Esophagus (tissue), 2 donors: ENCODE data around the gene ANP32D. TPM values are rescaled to one million over a fixed set of nuclear protein-coding genes. Genes with fewer than 3 reads are reported as not detected.
"Not testable (repeated sequence)": the region's sequence is repeated elsewhere in the genome, so short reads cannot be mapped to it uniquely, and the experiment has no call there.

ENCODE experiments used
- H3K27ac ChIP-seq, 2 donors: one replicate each; pipeline ENCODE4 v1.5.1; 2013; ENCODE audit warnings: low read depth in 2 of 2, mild to moderate bottlenecking in 2 of 2, inconsistent platforms in 1 of 2, low read length in 1 of 2, moderate library complexity in 1 of 2
- H3K27me3 ChIP-seq, 2 donors: one replicate each; pipeline ENCODE4 v1.6.1; 2013; ENCODE audit warnings: low read length in 2 of 2, control low read depth in 1 of 2, mild to moderate bottlenecking in 1 of 2; ENCODE audit not compliant: insufficient read depth in 2 of 2, control insufficient read depth in 1 of 2
- H3K36me3 ChIP-seq, 2 donors: one replicate each; pipeline ENCODE4 v1.6.1; 2013; ENCODE audit warnings: low read length in 1 of 2; ENCODE audit not compliant: control insufficient read depth in 2 of 2, insufficient read depth in 2 of 2
- H3K4me1 ChIP-seq, 2 donors: one replicate each; pipeline ENCODE4 v1.6.1; 2013; ENCODE audit warnings: low read length in 1 of 2; ENCODE audit not compliant: control insufficient read depth in 2 of 2, insufficient read depth in 2 of 2
- H3K4me3 ChIP-seq, 2 donors: one replicate each; pipeline ENCODE4 v1.5.1; 2013; ENCODE audit warnings: low read length in 2 of 2, mild to moderate bottlenecking in 2 of 2, low read depth in 1 of 2, moderate library complexity in 1 of 2
- H3K9me3 ChIP-seq, 2 donors: one replicate each; pipeline ENCODE4 v1.6.1; 2013; ENCODE audit warnings: mild to moderate bottlenecking in 2 of 2, low read depth in 1 of 2, low read length in 1 of 2, moderate library complexity in 1 of 2; ENCODE audit not compliant: control insufficient read depth in 2 of 2, insufficient read depth in 1 of 2
- WGBS, 2 donors: extraction: QIAGEN DNeasy Blood & Tissue Kit; methylation state at CpG; one replicate each; pipeline ENCODE4 v1.1.7; 2013; 5-methylcytosine and 5-hydroxymethylcytosine counted together
- polyA plus RNA-seq, 2 donors: library from polyadenylated mRNA; stranded (reverse); fragments of 200-250 nt; gene quantifications; one replicate each; pipeline ENCODE4 v1.2.3, GENCODE V29; 2013
- donor health status: healthy with polysubstance abuse.
- donor health status: Bipolar disorder and iron deficiency.

Gene ANP32D
- polyA plus RNA-seq, 2 donors: not detected

- Histone ChIP-seq H3K9me3 (no peaks in the 10 kb centered on the region), H3K4me3 (no peak overlapping the region), H3K27me3 (no peaks in the 10 kb centered on the region), H3K36me3 (no peaks in the 10 kb centered on the region), H3K27ac (peak overlapping the region; percentile 64 to 76), H3K4me1 (no peaks in the 10 kb centered on the region)
- 43 to 44% methylated on average over 5 of the region's 5 CpGs for WGBS, 2 donors
Measured at GRCh38 chr12:48486679-48487078, 14.3 kb downstream of the ANP32D start.

DNA sequence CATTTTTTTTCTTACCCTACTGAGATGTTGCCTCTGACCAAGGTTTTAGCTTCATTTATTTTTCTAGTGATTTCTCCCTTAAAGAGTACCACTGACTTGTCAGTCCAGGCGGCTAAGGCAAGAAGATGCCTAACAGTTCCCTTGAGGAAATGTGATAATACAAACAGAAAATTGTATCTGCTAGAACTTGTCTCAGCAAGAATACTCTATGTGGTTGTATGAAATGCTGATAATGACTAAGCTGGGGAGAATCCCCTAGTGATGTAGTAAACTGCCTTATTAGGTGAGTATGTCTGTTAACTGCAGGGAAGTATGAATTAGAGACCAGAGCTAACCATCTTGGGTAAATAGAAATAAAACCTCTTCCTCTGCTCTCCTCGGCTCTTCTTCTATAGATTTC is 16.7 kb downstream of the ANP32D start:
- 45 to 52% methylated on average over 2 of the region's 2 CpGs for WGBS, 2 donors
- no peaks in the 10 kb centered on the region for H3K27me3 ChIP-seq
- H3K4me1 ChIP-seq: no peaks in the 10 kb centered on the region
- no peak overlapping the region for H3K4me3 ChIP-seq
- no peaks in the 10 kb centered on the region for H3K9me3 ChIP-seq
- no peaks in the 10 kb centered on the region for H3K36me3 ChIP-seq
- peak overlapping the region; percentile 52 to 69 for H3K27ac ChIP-seq

DNA sequence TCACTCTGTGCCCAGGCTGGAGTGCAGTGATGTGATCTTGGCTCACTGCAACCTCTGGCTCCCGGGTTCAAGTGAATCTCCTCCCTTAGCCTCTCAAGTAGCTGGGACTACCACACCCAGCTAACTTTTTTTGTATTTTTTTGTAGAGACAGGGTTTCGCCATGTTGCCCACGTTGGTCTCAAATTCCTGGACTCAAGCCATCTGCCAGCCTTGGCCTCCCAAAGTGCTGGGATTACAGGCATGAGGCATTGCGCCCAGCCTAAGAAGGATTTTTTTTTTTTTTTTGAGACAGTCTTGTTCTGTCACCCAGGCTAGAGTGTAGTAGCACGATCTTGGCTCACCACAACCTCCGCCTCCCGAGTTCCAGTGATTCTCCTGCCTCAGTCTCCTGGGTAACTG is 17.1 kb downstream of the ANP32D start:
- H3K4me1 ChIP-seq: not testable (repeated sequence)
- H3K27ac ChIP-seq: peak overlapping the region; percentile 52 to 69

DNA sequence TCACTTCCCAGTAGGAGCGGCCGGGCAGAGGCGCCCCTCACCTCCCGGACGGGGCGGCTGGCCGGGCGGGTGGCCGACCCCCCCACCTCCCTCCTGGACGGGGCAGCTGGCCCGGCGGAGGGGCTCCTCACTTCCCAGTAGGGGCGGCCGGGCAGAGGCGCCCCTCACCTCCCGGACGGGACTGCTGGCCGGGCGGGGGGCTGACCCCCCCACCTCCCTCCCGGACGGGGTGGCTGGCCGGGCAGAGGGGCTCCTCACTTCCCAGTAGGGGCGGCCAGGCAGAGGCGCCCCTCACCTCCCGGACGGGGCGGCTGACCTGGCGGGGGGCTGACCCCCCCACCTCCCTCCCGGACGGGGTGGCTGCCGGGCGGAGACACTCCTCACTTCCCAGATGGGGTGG is 27.9 kb downstream of the ANP32D start:
- not testable (repeated sequence) for H3K27ac ChIP-seq, H3K27me3 ChIP-seq, H3K36me3 ChIP-seq, H3K4me3 ChIP-seq, H3K9me3 ChIP-seq, H3K4me1 ChIP-seq
- WGBS, 2 donors: 94% methylated on average over 18 to 26 of the region's 32 CpGs

More for the DNA sequence above, 17.1 kb downstream of the ANP32D start:
- not testable (repeated sequence) for H3K36me3 ChIP-seq, H3K9me3 ChIP-seq, H3K4me3 ChIP-seq, H3K27me3 ChIP-seq
- WGBS, 2 donors: 56 to 70% methylated on average over 7 of the region's 7 CpGs

GRCh38 chr12:48506836-48507235 is 34.5 kb downstream of the ANP32D start:
- H3K4me3 ChIP-seq, H3K4me1 ChIP-seq, H3K27me3 ChIP-seq, H3K27ac ChIP-seq, H3K9me3 ChIP-seq, H3K36me3 ChIP-seq: not testable (repeated sequence)
- WGBS, 2 donors: 33 to 47% methylated on average over 2 of the region's 2 CpGs

DNA sequence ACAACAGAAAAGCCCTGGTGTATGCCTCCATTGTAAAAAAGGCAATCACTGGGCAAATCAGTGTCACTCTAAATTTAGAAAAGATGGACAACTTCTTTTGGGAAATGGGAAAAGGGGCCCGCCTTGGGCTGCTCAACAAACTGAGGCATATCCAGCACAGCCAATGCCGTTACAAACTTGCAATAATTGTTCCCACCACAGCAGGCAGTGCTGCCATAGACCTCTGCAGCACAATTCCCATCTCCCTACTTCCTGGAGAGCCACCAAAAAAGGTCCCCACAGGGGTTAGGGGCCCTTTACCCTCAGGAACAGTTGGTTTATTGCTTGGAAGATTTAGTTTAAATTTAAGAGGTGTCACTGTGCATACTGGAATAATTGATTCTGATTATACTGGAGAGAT is 36.6 kb downstream of the ANP32D start:
- Histone ChIP-seq H3K4me3 (no peak overlapping the region), H3K27me3 (no peaks in the 10 kb centered on the region), H3K27ac (no peak overlapping the region), H3K36me3 (no peaks in the 10 kb centered on the region), H3K4me1 (no peaks in the 10 kb centered on the region), H3K9me3 (no peaks in the 10 kb centered on the region)
- 68 to 82% methylated on average over 2 of the region's 2 CpGs for WGBS, 2 donors

DNA sequence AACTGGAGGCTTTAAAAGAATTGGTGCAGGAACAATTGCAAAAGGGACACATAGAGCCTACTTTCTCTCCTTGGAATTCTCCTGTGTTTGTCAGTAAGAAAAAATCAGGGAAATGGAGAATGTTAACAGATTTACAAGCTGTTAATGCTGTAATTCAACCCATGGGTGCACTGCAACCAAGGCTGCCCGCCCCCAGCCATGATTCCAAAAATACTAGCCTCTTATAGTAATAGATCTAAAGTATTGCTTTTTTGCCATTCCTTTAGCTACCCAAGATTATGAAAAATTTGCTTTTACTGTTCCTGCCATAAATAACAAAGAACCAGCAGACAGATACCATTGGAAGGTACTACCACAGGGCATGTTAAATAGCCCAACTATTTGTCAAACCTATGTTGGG is 37.8 kb downstream of the ANP32D start:
- whole genome bisulfite sequencing, 2 donors: 42 to 53% methylated on average over 1 of the region's 1 CpG
- H3K4me3 ChIP-seq: no peak overlapping the region
- H3K27me3 ChIP-seq: no peaks in the 10 kb centered on the region
- no peaks in the 10 kb centered on the region for H3K36me3 ChIP-seq
- no peaks in the 10 kb centered on the region for H3K4me1 ChIP-seq
- H3K27ac ChIP-seq: no peak overlapping the region
- no peaks in the 10 kb centered on the region for H3K9me3 ChIP-seq

GRCh38 chr12:48512855-48513254 is 40.5 kb downstream of the ANP32D start:
- 60 to 68% methylated on average over 2 of the region's 2 CpGs for WGBS, 2 donors

GRCh38 chr12:48514728-48515127 is 42.4 kb downstream of the ANP32D start:
- H3K4me1 ChIP-seq: no peaks in the 10 kb centered on the region
- H3K27me3 ChIP-seq: no peaks in the 10 kb centered on the region
- H3K4me3 ChIP-seq: no peak overlapping the region
- WGBS, 2 donors: 78 to 92% methylated on average over 1 of the region's 1 CpG
- H3K36me3 ChIP-seq: no peaks in the 10 kb centered on the region
- no peaks in the 10 kb centered on the region for H3K9me3 ChIP-seq
- no peak overlapping the region for H3K27ac ChIP-seq

More at GRCh38 chr12:48512855-48513254, 40.5 kb downstream of the ANP32D start:
- Histone ChIP-seq H3K4me1 (no peaks in the 10 kb centered on the region), H3K4me3 (no peak overlapping the region), H3K27me3 (no peaks in the 10 kb centered on the region), H3K27ac (no peak overlapping the region), H3K36me3 (no peaks in the 10 kb centered on the region), H3K9me3 (no peaks in the 10 kb centered on the region)

DNA sequence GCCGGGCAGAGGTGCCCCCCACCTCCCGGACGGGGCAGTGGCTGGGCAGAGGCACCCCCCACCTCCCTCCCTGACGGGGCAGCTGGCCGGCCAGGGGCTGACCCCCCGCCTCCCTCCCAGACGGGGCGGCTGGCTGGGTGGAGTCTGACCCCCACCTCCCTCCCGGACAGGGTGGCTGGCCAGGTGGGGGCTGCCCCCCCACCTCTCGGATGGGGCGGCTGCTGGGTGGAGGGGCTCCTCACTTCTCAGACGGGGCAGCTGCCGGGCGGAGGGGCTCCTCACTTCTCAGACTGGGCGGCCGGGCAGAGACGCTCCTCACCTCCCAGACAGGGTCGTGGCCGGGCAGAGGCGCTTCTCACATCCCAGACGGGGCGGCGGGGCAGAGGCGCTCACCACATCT is 48.0 kb downstream of the ANP32D start:
- not testable (repeated sequence) for H3K4me1 ChIP-seq, H3K9me3 ChIP-seq, H3K4me3 ChIP-seq, H3K27ac ChIP-seq, H3K27me3 ChIP-seq, H3K36me3 ChIP-seq
- 89% methylated on average over 20 to 24 of the region's 24 CpGs for WGBS, 2 donors
